Lower leg skin (tissue), 4 donors: ENCODE measurements around the gene USP17L15. TPM values are rescaled to one million over a fixed set of nuclear protein-coding genes. Genes with fewer than 3 reads are reported as not detected.
A peak's percentile ranks its signal among the peaks of the same experiment; 100 is the strongest.
"Not testable (repeated sequence)": the region's sequence is repeated elsewhere in the genome, so short reads cannot be mapped to it uniquely, and the experiment has no call there.

ENCODE experiments used
- DNase-seq, 2 donors: peaks; one replicate each; pipeline ENCODE4 v3.0.0-alpha.2; 2019; ENCODE audit warnings: low spot score in 2 of 2
- H3K4me3 ChIP-seq: fragments of 200-600 bp; sonication (generic); 2 replicates; pipeline ENCODE4 v1.5.1; 2017; ENCODE audit warnings: mild to moderate bottlenecking, low read depth; ENCODE audit not compliant: poor library complexity, severe bottlenecking
- WGBS, 2 donors: methylation state at CpG; one replicate each; pipeline ENCODE4 v1.1.5; 2018; 5-methylcytosine and 5-hydroxymethylcytosine counted together
- intact Hi-C: fragments of 100-400 bp; cut with DNase I; formaldehyde crosslinking; loops from one replicate; pipeline ENCODE4 v1.15.0; 2023; ENCODE audit warnings: low total_unique reads
- total RNA-seq, 4 donors: library from RNA; depleted of rRNA; stranded (reverse); fragments of >200 nt; gene quantifications; one replicate each; pipeline ENCODE4 v1.1.0, GENCODE V29; 2016

Gene USP17L15
- total RNA-seq, 4 donors from 2014 or later: not detected

DNA sequence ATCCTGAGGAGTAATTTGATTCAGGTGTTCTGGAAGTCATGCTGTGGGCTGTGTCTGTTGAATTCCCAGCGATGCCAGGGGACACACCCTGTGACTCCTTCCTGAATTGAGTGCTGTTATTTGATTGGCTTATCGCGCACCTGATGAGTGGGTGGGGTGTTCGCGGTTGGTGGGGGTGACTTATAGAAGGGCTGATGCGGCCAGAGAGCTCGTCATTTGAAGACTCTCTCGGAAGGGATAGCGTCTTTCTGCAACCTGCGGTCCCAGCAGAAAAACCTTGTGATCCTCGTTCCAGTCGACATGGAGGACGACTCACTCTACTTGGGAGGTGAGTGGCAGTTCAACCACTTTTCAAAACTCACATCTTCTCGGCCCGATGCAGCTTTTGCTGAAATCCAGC lies 33.1 kb downstream of the USP17L15 start, which contains the start of gene USP17L22:
Gene USP17L22 (plus strand): TSS at position 301 of the 400 bp plus-strand sequence. CDS start 0 bp downstream, at position 301.
- WGBS, 2 donors: no CpG with 5 or more reads among the region's 15 CpGs
- DNase-seq, H3K4me3 ChIP-seq, intact Hi-C loops: not testable (repeated sequence)

DNA sequence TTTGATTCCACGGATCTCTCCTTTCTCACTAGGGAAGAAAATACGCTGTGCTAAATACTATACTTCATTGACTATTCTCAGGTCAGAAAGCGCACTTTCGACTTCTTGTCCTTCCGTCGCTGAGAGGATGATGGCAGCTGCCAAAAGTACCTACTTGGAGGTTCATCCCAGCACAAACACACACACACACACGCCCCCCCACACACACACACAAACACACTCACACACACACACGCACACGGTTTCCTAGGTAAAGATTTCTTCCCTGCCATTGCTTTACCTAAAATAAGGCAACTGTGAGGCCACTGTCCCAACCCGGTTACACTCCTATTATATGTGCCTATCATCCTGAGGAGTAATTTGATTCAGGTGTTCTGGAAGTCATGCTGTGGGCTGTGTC lies 37.5 kb downstream of the USP17L15 start:
- 88 to 89% methylated on average over 8 of the region's 10 CpGs for WGBS, 2 donors
- intact Hi-C loops, H3K4me3 ChIP-seq: not testable (repeated sequence)
- DNase-seq: peak; percentile 68 to 97

Other genes with a start within 250 kb of the USP17L15 start
- not detected for gene FAM90A26, start 64.0 kb upstream of the USP17L15 start, total RNA-seq
- gene USP17L10, start 23.7 kb upstream of the USP17L15 start, total RNA-seq: not detected
- gene USP17L11, start 19.0 kb upstream of the USP17L15 start, total RNA-seq: not detected
- gene USP17L12, start 14.2 kb upstream of the USP17L15 start, total RNA-seq: not detected
- not detected for gene USP17L13, start 9.5 kb upstream of the USP17L15 start, total RNA-seq
- gene USP17L17, start 9.5 kb downstream of the USP17L15 start, total RNA-seq: not detected
- not detected for gene USP17L18, start 14.2 kb downstream of the USP17L15 start, total RNA-seq
- gene USP17L19, start 19.0 kb downstream of the USP17L15 start, total RNA-seq: not detected
- gene USP17L20, start 23.7 kb downstream of the USP17L15 start, total RNA-seq: not detected
- gene USP17L21, start 28.5 kb downstream of the USP17L15 start, total RNA-seq: not detected
- gene USP17L22, start 33.2 kb downstream of the USP17L15 start, total RNA-seq: not detected
- not detected for gene USP17L24, start 90.8 kb downstream of the USP17L15 start, total RNA-seq
- not detected for gene USP17L25, start 95.5 kb downstream of the USP17L15 start, total RNA-seq
- not detected for gene USP17L26, start 100.3 kb downstream of the USP17L15 start, total RNA-seq
- gene USP17L5, start 105.0 kb downstream of the USP17L15 start, total RNA-seq: not detected
- gene USP17L27, start 109.8 kb downstream of the USP17L15 start, total RNA-seq: not detected
- not detected for gene USP17L28, start 114.5 kb downstream of the USP17L15 start, total RNA-seq
- not detected for gene USP17L29, start 119.3 kb downstream of the USP17L15 start, total RNA-seq
- gene USP17L30, start 128.7 kb downstream of the USP17L15 start, total RNA-seq: not detected
- not detected for gene DEFB131A, start 210.0 kb downstream of the USP17L15 start, total RNA-seq